H1 (cell line): Measurements from ENCODE around the gene TNRC6A. TPM values are rescaled to one million over a fixed set of nuclear protein-coding genes. Genes with fewer than 3 reads are reported as not detected.

Experiments used
- CTCF ChIA-PET: fragments of 300-600 bp; sonication (Branson Sonifier 250); formaldehyde crosslinking; loops from one replicate; lab custom pipeline; 2021; ENCODE audit not compliant: partially characterized antibody; lab: Charles Lee
- POLR2A ChIA-PET: fragments of 300-600 bp; sonication (Branson Sonifier 250); formaldehyde crosslinking; loops from one replicate; lab custom pipeline; 2021; ENCODE audit warnings: inconsistent platforms; ENCODE audit not compliant: partially characterized antibody; lab: Charles Lee
- DNase-seq, 2 experiments: peaks; one replicate each; pipeline versions ENCODE4 v3.0.0 to v3.0.0-alpha.2; 2010 to 2022; ENCODE audit warnings: low spot score in 2 of 2, low read depth in 1 of 2, mixed read lengths in 1 of 2
- FAIRE-seq: peaks from 2 replicates; lab custom pipeline; 2011; peaks lifted over from hg19 to GRCh38; lab: Jason Lieb, UNC
- H2AFZ ChIP-seq: 2 replicates; pipeline ENCODE4 v1.8.1; 2012; ENCODE audit warnings: low read length, inconsistent platforms
- H2AK5ac ChIP-seq: 2 replicates; pipeline ENCODE4 v1.6.1; 2013; ENCODE audit warnings: low read depth, low read length
- H2BK120ac ChIP-seq: replicated peaks from 2 replicates; pipeline ENCODE3; 2013; ENCODE audit warnings: low read depth, low read length, inconsistent platforms
- H2BK12ac ChIP-seq: 2 replicates; pipeline ENCODE4 v1.6.1; 2013; ENCODE audit warnings: low read depth, low read length
- H2BK15ac ChIP-seq: 2 replicates; pipeline ENCODE4 v1.6.1; 2013; ENCODE audit warnings: low read length
- H2BK20ac ChIP-seq: 2 replicates; pipeline ENCODE4 v1.6.1; 2013; ENCODE audit warnings: low read length
- H2BK5ac ChIP-seq: 2 replicates; pipeline ENCODE4 v1.6.1; 2013; ENCODE audit warnings: low read depth, low read length
- H3K14ac ChIP-seq: 2 replicates; pipeline ENCODE4 v1.6.1; 2013; ENCODE audit warnings: inconsistent platforms; ENCODE audit not compliant: insufficient read length
- H3K18ac ChIP-seq: 2 replicates; pipeline ENCODE4 v1.6.1; 2013; ENCODE audit warnings: low read length; ENCODE audit errors: extremely low read depth
- H3K23ac ChIP-seq: 2 replicates; pipeline ENCODE4 v1.6.1; 2013; ENCODE audit warnings: inconsistent platforms; ENCODE audit not compliant: insufficient read length
- H3K23me2 ChIP-seq: 2 replicates; pipeline ENCODE4 v1.6.1; 2013; ENCODE audit warnings: low read depth, low read length
- H3K27ac ChIP-seq: 2 replicates; pipeline ENCODE4 v1.6.1; 2011; ENCODE audit warnings: low read depth, low read length, inconsistent platforms
- H3K27me3 ChIP-seq, 4 experiments: replicated peaks in 1 of 4; 1 replicate in 1 of 4; 2 replicates in 3 of 4; pipeline versions ENCODE4 v1.6.1 to v1.8.1; 2011 to 2013; ENCODE audit warnings: low read length in 3 of 4, mild to moderate bottlenecking in 3 of 4, inconsistent platforms in 2 of 4, mixed read lengths in 2 of 4, moderate library complexity in 1 of 4; ENCODE audit not compliant: control insufficient read depth in 3 of 4, insufficient read depth in 3 of 4; ENCODE audit errors: extremely low read depth in 1 of 4
- H3K36me3 ChIP-seq, 4 experiments: 2 replicates each; pipeline versions ENCODE4 v1.6.1 to v1.8.1; 2011 to 2013; ENCODE audit warnings: mild to moderate bottlenecking in 4 of 4, low read length in 3 of 4, moderate library complexity in 2 of 4, control low read depth in 1 of 4, inconsistent platforms in 1 of 4; ENCODE audit not compliant: insufficient read depth in 4 of 4, control insufficient read depth in 2 of 4
- H3K4ac ChIP-seq: replicated peaks from 2 replicates; pipeline ENCODE3; 2013; ENCODE audit warnings: low read length, low read depth, mixed read lengths, inconsistent platforms; ENCODE audit not compliant: insufficient read length
- H3K4me1 ChIP-seq, 4 experiments: replicated peaks in 1 of 4; 1 replicate in 1 of 4; 2 replicates in 3 of 4; pipeline versions ENCODE4 v1.6.1 to v1.8.1; 2011 to 2013; ENCODE audit warnings: low read length in 3 of 4, inconsistent platforms in 2 of 4, mixed read lengths in 1 of 4; ENCODE audit not compliant: insufficient read depth in 4 of 4, control insufficient read depth in 3 of 4
- H3K4me2 ChIP-seq, 2 experiments: 2 replicates each; pipeline versions ENCODE4 v1.6.1 to v1.8.1; 2011 to 2013; ENCODE audit warnings: low read depth in 2 of 2, low read length in 2 of 2, control low read depth in 1 of 2, inconsistent platforms in 1 of 2, mild to moderate bottlenecking in 1 of 2; ENCODE audit not compliant: insufficient read depth in 1 of 2
- H3K4me3 ChIP-seq, 4 experiments: fragments of 200-600, 300-600 bp in 1 of 4; sonication (generic), shearing (Covaris generic), sonication (Bioruptor Twin) in 1 of 4; 2 replicates each; pipeline versions ENCODE4 v1.5.1 to v1.8.1; 2011 to 2016; ENCODE audit warnings: low read length in 4 of 4, low read depth in 3 of 4, control low read depth in 2 of 4, inconsistent platforms in 2 of 4, mild to moderate bottlenecking in 2 of 4, mixed read lengths in 1 of 4, moderate library complexity in 1 of 4; ENCODE audit not compliant: insufficient read depth in 2 of 4; ENCODE audit errors: extremely low read depth in 1 of 4
- H3K56ac ChIP-seq: replicated peaks from 2 replicates; pipeline ENCODE3; 2013; ENCODE audit warnings: low read depth, mild to moderate bottlenecking, mixed read lengths, low read length, inconsistent platforms; ENCODE audit not compliant: insufficient read length
- H3K79me1 ChIP-seq: 2 replicates; pipeline ENCODE4 v1.6.1; 2013; ENCODE audit warnings: low read depth, low read length, control low read depth
- H3K79me2 ChIP-seq, 2 experiments: 2 replicates each; pipeline versions ENCODE4 v1.6.1 to v1.8.1; 2012 to 2013; ENCODE audit warnings: low read length in 2 of 2, mild to moderate bottlenecking in 2 of 2, inconsistent platforms in 1 of 2; ENCODE audit not compliant: insufficient read depth in 2 of 2, control insufficient read depth in 1 of 2
- H3K9ac ChIP-seq, 4 experiments: replicated peaks in 1 of 4; 1 replicate in 1 of 4; 2 replicates in 3 of 4; pipeline versions ENCODE4 v1.6.1 to v1.8.1; 2011 to 2013; ENCODE audit warnings: low read depth in 3 of 4, low read length in 3 of 4, control low read depth in 2 of 4, mild to moderate bottlenecking in 2 of 4, moderate library complexity in 2 of 4, inconsistent platforms in 1 of 4; ENCODE audit errors: extremely low read depth in 1 of 4
- H3K9me3 ChIP-seq, 2 experiments: 2 replicates each; pipeline versions ENCODE4 v1.6.1 to v1.8.1; 2012 to 2013; ENCODE audit warnings: mild to moderate bottlenecking in 2 of 2, moderate library complexity in 2 of 2, control low read depth in 1 of 2, inconsistent platforms in 1 of 2, low read depth in 1 of 2, low read length in 1 of 2, mixed read lengths in 1 of 2; ENCODE audit not compliant: insufficient read depth in 2 of 2
- H4K20me1 ChIP-seq, 2 experiments: replicated peaks in 1 of 2; 2 replicates each; pipeline versions ENCODE3 to v1.8.1; 2011 to 2013; ENCODE audit warnings: inconsistent platforms in 2 of 2, low read length in 2 of 2, mild to moderate bottlenecking in 1 of 2; ENCODE audit not compliant: insufficient read depth in 2 of 2, control insufficient read depth in 1 of 2
- H4K5ac ChIP-seq: 2 replicates; pipeline ENCODE4 v1.6.1; 2013; ENCODE audit warnings: low read length, low read depth, mixed read lengths, inconsistent platforms; ENCODE audit not compliant: insufficient read length
- H4K8ac ChIP-seq: 2 replicates; pipeline ENCODE4 v1.8.0; 2013; ENCODE audit warnings: mild to moderate bottlenecking, moderate library complexity, low read length, inconsistent platforms; ENCODE audit not compliant: insufficient read depth; ENCODE audit errors: extremely low read depth
- H4K91ac ChIP-seq: replicated peaks from 2 replicates; pipeline ENCODE3; 2013; ENCODE audit warnings: low read length, mixed read lengths, inconsistent platforms; ENCODE audit not compliant: insufficient read length
- ASH2L ChIP-seq: fragments of 200-600, 300-600 bp; sonication (generic); IDR thresholded peaks from one replicate; pipeline ENCODE4 v1.7.1; 2017; ENCODE audit warnings: low read length
- CTBP2 ChIP-seq: IDR thresholded peaks from 2 replicates; pipeline ENCODE4 v1.7.0; 2011; ENCODE audit warnings: borderline replicate concordance, mild to moderate bottlenecking, moderate library complexity, mixed read lengths, low read length; ENCODE audit not compliant: insufficient read depth, insufficient read length
- GABPA ChIP-seq: IDR thresholded peaks from 2 replicates; pipeline ENCODE4 v1.6.1; 2011; ENCODE audit warnings: mild to moderate bottlenecking, low read length, moderate library complexity, borderline replicate concordance; ENCODE audit not compliant: insufficient read depth
- MAFK ChIP-seq: IDR thresholded peaks from 2 replicates; pipeline ENCODE4 v1.6.1; 2012; ENCODE audit warnings: low read depth, mild to moderate bottlenecking, improper control_type of control experiment, low read length
- RBBP5 ChIP-seq: IDR thresholded peaks from 2 replicates; pipeline ENCODE4 v1.7.1; 2012; ENCODE audit warnings: low read depth, mild to moderate bottlenecking, inconsistent platforms, low read length, moderate library complexity, borderline replicate concordance
- SIN3A ChIP-seq, 2 experiments: IDR thresholded peaks in 1 of 2; conservative IDR thresholded peaks in 1 of 2; 2 replicates each; pipeline ENCODE4 v1.6.1; 2011 to 2012; ENCODE audit warnings: low read length in 2 of 2, improper control_type of control experiment in 1 of 2, low read depth in 1 of 2, mild to moderate bottlenecking in 1 of 2
- TEAD4 ChIP-seq: IDR thresholded peaks from 2 replicates; pipeline ENCODE4 v1.6.1; 2012; ENCODE audit warnings: low read depth, low read length, inconsistent platforms, mixed read lengths
- YY1 ChIP-seq: IDR thresholded peaks from 2 replicates; pipeline ENCODE4 v1.6.1; 2011; ENCODE audit warnings: low read depth, mild to moderate bottlenecking, low read length
- WGBS, 2 experiments: shearing (Covaris generic) in 1 of 2; methylation state at CpG; one replicate each; pipeline versions ENCODE4 v1.1.6 to v1.1.7; 2013 to 2015; ENCODE audit warnings: low lambda C conversion rate in 2 of 2, mixed read lengths in 2 of 2, inconsistent platforms in 1 of 2, low coverage in 1 of 2, missing lambda C conversion rate in 1 of 2; ENCODE audit not compliant: insufficient replicate concordance in 2 of 2, insufficient coverage in 1 of 2, insufficient read length in 1 of 2; ENCODE audit errors: extremely low coverage in 1 of 2, missing lambda C conversion rate in 1 of 2; 5-methylcytosine and 5-hydroxymethylcytosine counted together
- long read RNA-seq, 2 experiments: library from RNA in 1 of 2; library from capped mRNA in 1 of 2; stranded (forward); transcript quantifications; one replicate each; pipeline ENCODE4 v2.0.0, GENCODE V29; 2021; ENCODE audit warnings: inconsistent platforms in 1 of 2
- polyA minus RNA-seq, 3 experiments: library from RNA; depleted of rRNA, polyadenylated mRNA; stranded (reverse); fragments of >200 nt; gene quantifications; 1 replicate in 2 of 3; 2 replicates in 1 of 3; pipeline ENCODE4 v1.2.3, GENCODE V29; 2011
- polyA plus RNA-seq, 7 experiments: library from polyadenylated mRNA; depleted of rRNA in 3 of 7; stranded (reverse) in 5 of 7; unstranded in 2 of 7; fragments of >200 nt in 5 of 7; fragments of 200-250 nt in 2 of 7; gene quantifications; 1 replicate in 5 of 7; 2 replicates in 1 of 7; 4 replicates in 1 of 7; pipeline versions ENCODE4 v1.2.1 to v1.2.3, GENCODE V29; 2011 to 2013; ENCODE audit warnings: missing spikeins in 2 of 7, mixed read lengths in 2 of 7
- total RNA-seq: library from RNA; stranded (reverse); fragmentation: NEBNext Ultra II Directional; extraction: Animal tissue kit (Norgen Biotek cat#: 25700); gene quantifications from 2 replicates; pipeline ENCODE4 v1.2.1, GENCODE V29; 2021

Gene TNRC6A
- total RNA-seq (97.9 and 103 TPM in 2 replicates), polyA plus RNA-seq (2011; rRNA removed) (65.0 and 67.6 TPM in 2 replicates), polyA minus RNA-seq (2011; rRNA and poly(A)+ RNA removed) (184 and 199 TPM in 2 replicates)
- 74.8 TPM for polyA plus RNA-seq (2011; cell fraction: cytosol; rRNA removed)
- polyA plus RNA-seq (2011; cell fraction: nucleus; rRNA removed) = 186 TPM
- 51.1 to 67.7 TPM (median 61.2 TPM) in 4 replicates for polyA plus RNA-seq (2012, experiment 1 of 2)
- polyA plus RNA-seq (2012, experiment 2 of 2) = 2.5 TPM
- 55.0 TPM for polyA plus RNA-seq (2013, experiment 1 of 2)
- polyA plus RNA-seq (2013, experiment 2 of 2) = 52.2 TPM
- 59.4 TPM for polyA minus RNA-seq (2011; cell fraction: cytosol; rRNA and poly(A)+ RNA removed)
- polyA minus RNA-seq (2011; cell fraction: nucleus; rRNA and poly(A)+ RNA removed) = 219 TPM
- long read RNA-seq, experiment 1, partial matches to known transcripts = 10 of 41 reads
- long read RNA-seq, experiment 1, other reads (novel, unspliced or antisense) = 29 of 41 reads
- long read RNA-seq, experiment 2, partial matches to known transcripts = 7 of 9 reads
- long read RNA-seq, experiment 2, other reads (novel, unspliced or antisense) = 2 of 9 reads

GRCh38 chr16:24729243-24729950, at the start of gene TNRC6A:
TSS of gene TNRC6A (plus strand) at chr16:24729651. CDS start at chr16:24729842, 191 bp downstream.
- Histone ChIP-seq H4K8ac (peak within 1 kb of the TSS; percentile 97), H3K79me2 (peaks cover 28 to 49% of the 10 kb centered on the region in 2 experiments), H3K36me3 (peaks cover 0 to 30% (median 5%) of the 10 kb centered on the region in 4 experiments; a peak in 4 of 8 replicates), H2AK5ac (no peak within 1 kb of the TSS), H3K14ac (no peak within 1 kb of the TSS), H3K9ac (peak within 1 kb of the TSS; percentile 77 to 98 (median 91)), H3K79me1 (no peaks in the 10 kb centered on the region), H2BK12ac (peak within 1 kb of the TSS; percentile 41; the same call in 1 of the 2 replicates), H4K91ac (peak within 1 kb of the TSS; percentile 87), H3K18ac (peak within 1 kb of the TSS; percentile 85; the same call in 1 of the 2 replicates), H3K27me3 (no peaks in the 10 kb centered on the region), H4K20me1 (peaks cover 0 to 9% of the 10 kb centered on the region in 2 experiments), H3K23me2 (no peaks in the 10 kb centered on the region), H3K23ac (no peak within 1 kb of the TSS), H2BK20ac (peak within 1 kb of the TSS; percentile 50; the same call in 1 of the 2 replicates), H3K4me1 (peaks cover 0 to 15% (median 11%) of the 10 kb centered on the region in 4 experiments; a peak in 5 of 7 replicates), H3K56ac (peak within 1 kb of the TSS; percentile 94), H3K4me2 (peak within 1 kb of the TSS; percentile 85 to 87), H4K5ac (peak within 1 kb of the TSS; percentile 99), H2BK15ac (no peak within 1 kb of the TSS), H3K9me3 (no peaks in the 10 kb centered on the region), H2BK5ac (peak within 1 kb of the TSS; percentile 92), H3K4ac (peak within 1 kb of the TSS; percentile 19), H3K4me3 (peak within 1 kb of the TSS; percentile 91 to 100 (median 99)), H2AFZ (0 out of 2 replicates have a peak within 1 kb of the TSS, but pooled peaks have one; percentile 4), H2BK120ac (peak within 1 kb of the TSS; percentile 77), H3K27ac (peak within 1 kb of the TSS; percentile 86)
- ChIA-PET CTCF (interaction anchor here (0.6 kb wide), 1 partner anchor 211 kb away, joined by 3 read pairs; no protein-coding TSS in a partner anchor), POLR2A (interaction anchor here (0.7 to 6.7 kb wide), 8 partner anchors 11 to 190 kb away, joined by 3 to 71 read pairs (median 3); partner anchors contain the start of gene RBBP6)
- FAIRE-seq (no peak), DNase-seq (peak; percentile 43 to 94)
- 2% methylated on average over 28 of the region's 78 CpGs; no CpG with 5 or more reads in 1 of the 2 experiments for WGBS, 2 experiments
- no peak for TF ChIP-seq CTBP2
- peak; percentile 72 for TF ChIP-seq ASH2L
- peak; percentile 95 for TF ChIP-seq YY1
- peak; percentile 83 to 93 for TF ChIP-seq SIN3A (conservative IDR thresholded peaks at IDR 0.05 in 1 of 2, IDR thresholded peaks at IDR 0.05 in 1 of 2; ENCODE audit: low read depth in 1 of 2, low read length in 2 of 2)
- peak; percentile 96 for TF ChIP-seq RBBP5
- no peak for TF ChIP-seq MAFK
- TF ChIP-seq GABPA = peak; percentile 95
- no peak for TF ChIP-seq TEAD4
